ENCODE results near the gene SCAMP2.
"Not testable (repeated sequence)": the region's sequence is repeated elsewhere in the genome, so short reads cannot be mapped to it uniquely, and the experiment has no call there.

The SCAMP2 gene

DNA sequence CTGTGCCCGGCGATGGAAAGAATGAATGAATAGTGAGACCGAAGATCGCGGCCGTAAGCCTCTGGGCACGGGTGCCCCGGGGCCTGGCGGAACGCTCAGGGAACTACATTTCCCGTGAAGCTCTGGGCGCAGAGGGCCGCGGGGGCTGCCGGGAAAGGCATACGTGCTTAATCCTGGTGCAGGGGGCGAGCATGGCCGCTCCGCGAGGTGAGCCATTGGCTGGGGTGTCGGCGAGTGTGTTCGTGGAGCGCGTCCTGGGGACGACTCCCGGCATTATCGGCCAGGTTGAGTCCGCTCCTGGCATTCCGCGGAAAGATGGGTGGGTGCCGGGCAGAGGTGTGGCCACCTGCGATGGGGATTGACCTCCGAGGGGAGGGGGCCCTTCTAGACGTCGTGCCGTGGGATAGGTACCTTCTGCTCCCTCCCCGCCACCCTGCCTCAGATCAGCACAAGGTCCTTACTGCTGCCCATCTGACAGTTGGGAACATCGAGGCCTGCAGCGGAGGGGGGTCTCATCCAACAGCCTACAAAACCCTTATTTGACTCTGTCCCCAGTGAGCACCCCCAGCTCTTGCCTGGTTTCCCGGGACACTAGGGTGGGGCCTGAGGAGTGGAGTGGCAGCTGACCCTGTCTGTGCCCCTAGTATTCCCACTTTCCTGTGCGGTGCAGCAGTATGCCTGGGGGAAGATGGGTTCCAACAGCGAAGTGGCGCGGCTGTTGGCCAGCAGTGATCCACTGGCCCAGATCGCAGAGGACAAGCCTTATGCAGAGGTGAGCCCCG is 16.9 kb upstream of the SCAMP2 start, which contains the start of gene MPI:
TSS of gene MPI (plus strand) at position 160 of the 782 bp plus-strand sequence. CDS start at position 192, 32 bp downstream.
- DNase-seq (ENCODE audit: low spot score), result peak; percentile 85

DNA sequence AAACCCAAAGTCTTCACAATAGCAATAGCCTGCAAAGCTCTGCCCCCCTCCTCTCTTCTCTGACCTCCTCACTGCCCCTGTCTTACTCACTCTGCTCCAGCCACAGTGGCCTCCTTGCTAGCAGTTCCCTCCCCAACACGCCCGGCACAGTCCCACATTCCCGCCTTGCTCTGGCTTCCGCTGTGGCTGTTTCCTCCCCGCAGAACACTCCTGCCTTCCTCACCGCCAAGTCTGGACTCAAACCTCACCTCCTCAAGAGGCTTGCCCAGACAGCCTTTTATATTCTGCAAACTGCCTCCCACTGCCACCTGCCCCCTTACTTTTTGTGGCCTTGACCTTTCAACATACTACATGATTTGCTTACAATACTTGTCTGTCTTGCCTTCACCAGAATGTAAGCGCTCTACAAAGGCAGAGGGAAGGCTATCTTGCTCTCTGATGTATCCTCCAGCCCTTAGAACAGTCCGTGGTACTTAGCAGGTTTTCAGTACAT is 16.3 kb upstream of the SCAMP2 start:
- DNase-seq (ENCODE audit: low spot score), result no peak

DNA sequence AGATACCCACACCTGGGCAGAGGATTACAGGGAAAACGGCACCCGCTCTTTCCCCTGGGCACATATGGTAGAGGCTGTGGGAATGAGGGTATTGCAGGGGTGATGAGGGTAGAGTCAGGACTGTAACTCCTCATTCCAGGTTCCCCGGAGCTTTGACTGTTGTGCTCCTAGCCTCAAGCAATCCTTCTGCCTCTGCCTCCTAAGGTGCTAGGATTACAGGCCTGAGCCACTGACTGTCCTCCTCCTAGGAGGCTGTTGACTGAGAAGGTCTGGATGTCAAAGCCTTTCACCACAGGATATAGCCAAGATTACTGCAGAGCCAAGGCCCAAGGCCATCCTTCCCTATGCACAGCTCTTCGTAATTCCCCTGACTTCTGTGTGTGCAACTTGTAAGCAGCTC is 15.6 kb upstream of the SCAMP2 start:
- no peak for DNase-seq (ENCODE audit: low spot score)

DNA sequence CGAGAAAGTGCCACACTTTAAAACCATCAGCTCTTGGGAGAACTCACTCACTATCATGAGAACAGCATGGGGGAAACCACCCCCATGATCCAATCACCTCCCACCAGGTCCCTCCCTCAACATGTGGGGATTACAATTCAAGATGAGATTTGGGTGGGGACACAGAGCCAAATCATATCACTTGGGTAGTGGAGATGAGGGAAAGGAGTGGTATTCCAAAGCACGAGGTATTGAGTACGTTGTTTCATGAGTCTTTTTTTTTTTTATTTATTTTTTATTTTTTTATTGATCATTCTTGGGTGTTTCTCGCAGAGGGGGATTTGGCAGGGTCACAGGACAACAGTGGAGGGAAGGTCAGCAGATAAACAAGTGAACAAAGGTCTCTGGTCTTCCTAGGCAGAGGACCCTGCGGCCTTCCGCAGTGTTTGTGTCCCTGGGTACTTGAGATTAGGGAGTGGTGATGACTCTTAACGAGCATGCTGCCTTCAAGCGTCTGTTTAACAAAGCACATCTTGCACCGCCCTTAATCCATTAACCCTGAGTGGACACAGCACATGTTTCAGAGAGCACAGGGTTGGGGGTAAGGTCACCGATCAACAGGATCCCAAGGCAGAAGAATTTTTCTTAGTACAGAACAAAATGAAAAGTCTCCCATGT is 14.5 kb upstream of the SCAMP2 start:
- not testable (repeated sequence) for DNase-seq (ENCODE audit: low spot score)

DNA sequence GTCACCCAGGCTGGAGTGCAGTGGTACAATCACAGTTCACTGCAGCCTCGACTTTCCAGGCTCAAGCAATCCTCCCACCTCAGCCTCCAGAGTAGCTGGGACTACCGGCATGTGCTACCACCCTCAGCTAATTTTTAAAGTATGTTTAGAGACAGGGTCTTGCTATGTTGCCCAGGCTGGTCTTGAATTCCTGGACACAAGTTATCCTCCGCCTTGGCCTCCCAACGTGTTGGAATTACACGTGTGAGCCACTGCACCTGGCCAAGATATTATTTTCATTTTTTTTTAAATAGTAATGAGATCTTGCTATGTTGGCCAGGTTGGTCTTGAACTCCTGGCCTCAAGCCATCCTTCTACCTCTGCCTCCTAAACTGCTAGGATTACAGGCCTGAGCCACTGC is 12.3 kb upstream of the SCAMP2 start:
- DNase-seq (ENCODE audit: low spot score), result no peak

DNA sequence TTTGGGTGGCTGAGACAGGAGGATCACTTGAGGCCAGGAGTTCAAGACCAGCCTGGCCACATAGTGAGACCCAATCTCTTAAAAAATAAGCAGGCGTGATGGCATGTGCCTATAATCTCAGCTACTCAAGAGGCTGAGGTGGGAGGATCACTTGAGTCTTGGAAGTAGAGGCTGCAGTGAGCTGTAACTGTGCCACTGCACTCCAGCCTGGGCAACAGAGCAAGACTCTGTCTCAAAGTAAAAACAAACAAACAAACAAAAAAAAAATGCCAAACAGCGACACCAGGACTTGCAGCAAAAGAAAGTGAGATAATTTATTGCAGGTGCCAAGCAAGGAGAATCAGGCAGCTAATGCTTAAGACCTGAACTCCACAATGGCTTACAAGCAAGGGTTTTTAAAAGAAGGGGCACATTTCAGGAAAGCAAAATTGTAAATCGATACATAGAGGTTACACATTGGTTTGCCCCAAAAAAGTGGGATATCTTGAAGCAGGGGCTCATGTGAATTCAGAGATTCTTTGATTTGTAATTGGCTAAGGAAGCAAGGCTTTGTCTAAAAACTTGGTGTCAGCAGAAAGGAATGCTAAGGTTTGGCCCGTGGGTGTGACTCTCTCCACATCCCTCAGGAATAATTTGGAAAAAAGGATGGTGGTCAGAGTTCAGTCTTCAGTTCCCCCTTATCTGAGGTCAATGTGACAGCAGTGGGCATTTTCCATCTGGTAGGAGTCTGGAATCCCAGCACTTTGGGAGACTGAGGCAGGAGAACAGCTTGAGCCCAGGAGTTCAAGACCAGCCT is 11.5 kb upstream of the SCAMP2 start:
- DNase-seq (ENCODE audit: low spot score), result no peak

DNA sequence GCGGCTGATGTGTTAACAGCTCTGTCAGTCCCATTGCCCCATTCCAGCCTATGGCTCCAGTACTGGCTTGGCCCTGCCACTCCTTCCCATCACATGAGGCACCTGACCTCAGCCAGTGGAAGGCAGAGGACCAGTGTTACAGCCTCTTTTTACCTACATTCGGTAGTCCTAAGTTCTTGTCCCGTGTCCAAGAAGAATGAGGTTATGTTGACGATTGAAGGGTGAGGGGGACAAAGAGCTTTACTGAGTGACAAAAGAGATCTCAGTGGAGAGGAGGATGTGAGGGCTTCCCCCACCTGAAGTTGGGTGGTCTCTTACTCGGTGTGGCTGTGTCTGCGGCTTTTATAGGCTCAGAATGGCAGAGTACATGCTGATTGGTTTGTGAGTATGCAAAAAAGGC is 9.4 kb upstream of the SCAMP2 start:
- no peak for DNase-seq (ENCODE audit: low spot score)

DNA sequence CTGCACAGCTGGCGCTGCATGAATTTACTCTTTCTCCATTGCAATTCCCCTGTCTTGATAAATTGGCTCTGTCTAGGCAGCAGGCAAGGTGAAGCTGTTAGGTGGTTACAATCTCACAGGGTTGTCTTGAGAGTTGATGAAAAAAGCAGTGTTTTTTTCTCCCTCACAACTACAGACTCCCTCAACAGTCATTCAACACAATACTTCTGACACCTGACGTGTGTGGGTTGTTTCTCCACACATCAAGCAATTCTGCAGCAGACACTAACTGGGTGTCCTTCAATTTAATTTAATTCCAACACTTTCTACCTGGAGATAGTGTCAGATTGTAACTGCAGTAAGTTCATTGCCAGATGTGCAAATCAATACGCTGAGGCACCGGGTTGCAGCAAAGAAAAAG is 5.1 kb upstream of the SCAMP2 start:
- DNase-seq (ENCODE audit: low spot score), result peak; percentile 59

DNA sequence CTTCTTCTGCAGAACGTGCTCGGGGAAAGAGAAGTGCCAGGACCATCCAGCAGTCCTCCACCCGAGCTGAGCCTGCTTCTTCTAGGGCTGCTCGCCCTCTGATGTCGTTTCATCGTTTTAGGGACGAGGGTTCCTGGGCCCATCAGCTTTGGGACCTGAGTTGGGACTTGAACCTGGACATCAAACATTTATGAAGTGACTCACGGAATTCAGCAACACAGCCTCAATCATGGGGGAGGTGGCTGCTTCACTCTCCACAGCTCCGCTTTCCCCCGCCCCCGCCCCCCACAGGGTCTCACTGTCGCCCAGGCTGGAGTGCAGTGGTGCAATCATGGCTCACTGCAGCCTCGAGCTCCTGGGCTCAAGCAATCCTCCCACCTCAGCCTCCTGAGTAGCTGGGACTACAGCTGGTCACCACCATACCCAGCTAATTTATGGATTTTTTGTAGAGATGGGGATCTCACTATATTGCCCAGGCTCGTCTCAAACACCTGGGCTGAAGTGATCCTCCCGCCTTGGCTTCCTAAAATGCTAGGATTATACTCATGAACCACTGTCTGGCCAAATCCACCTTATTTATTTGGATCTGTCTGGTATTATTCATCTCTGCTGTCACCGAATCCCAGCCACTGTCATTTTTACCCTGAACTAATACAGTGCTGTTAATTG is 725 bp upstream of the SCAMP2 start:
- DNase-seq (ENCODE audit: low spot score), result no peak

DNA sequence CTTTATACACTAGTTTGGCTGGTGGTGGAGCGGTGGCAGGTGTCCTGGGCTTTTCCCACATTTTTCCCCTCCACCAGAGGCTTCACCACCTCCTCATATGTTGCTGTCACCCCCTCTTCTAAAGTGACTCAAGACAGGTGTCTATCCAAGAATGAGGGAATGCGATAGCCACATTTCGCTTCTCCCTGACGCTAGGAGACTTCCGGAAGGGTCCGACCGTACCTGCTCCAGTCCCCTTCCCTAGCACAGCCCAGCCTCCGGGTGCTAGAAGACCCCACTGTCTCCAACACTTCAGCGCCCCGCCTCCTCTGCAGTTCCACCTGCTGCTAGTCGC is 496 bp downstream of the SCAMP2 start:
- no peak for DNase-seq (ENCODE audit: low spot score)

DNA sequence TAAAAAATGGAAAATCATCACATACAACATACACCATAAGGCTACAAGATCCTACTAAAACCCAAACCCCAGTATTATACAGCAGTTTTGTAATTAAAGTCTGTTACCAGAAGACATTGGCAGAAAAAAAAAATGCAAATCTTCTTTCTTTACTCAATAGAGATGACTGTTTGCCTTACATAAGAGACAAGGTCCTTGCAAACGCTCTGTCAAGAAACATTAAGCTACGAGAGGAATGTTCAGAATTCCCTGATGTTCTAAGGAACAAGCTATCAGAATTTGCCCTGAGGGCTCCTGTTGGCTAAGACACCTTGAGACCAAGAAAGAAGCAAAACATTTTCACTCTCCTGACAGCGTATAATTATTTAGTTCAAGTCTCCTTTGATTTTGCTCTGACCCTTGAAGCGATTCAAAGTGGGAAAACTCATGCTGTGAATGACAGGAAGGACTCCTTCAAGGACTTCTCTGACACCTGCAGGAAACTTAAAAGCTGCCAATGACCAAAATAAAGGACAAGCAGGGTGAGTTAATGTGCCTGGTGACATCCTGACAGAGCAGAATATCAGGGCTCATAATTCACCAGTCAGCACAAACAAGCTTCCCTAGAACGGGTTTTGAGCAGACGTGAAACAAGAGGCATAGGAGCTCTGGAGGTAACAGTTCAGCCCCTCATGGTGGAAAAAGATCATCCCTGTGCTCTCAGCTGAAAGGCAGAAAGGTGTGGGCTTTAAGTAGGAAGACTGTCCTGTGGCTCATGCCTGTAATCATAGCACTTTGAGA is 2.5 kb downstream of the SCAMP2 start:
- no peak for DNase-seq (ENCODE audit: low spot score)

DNA sequence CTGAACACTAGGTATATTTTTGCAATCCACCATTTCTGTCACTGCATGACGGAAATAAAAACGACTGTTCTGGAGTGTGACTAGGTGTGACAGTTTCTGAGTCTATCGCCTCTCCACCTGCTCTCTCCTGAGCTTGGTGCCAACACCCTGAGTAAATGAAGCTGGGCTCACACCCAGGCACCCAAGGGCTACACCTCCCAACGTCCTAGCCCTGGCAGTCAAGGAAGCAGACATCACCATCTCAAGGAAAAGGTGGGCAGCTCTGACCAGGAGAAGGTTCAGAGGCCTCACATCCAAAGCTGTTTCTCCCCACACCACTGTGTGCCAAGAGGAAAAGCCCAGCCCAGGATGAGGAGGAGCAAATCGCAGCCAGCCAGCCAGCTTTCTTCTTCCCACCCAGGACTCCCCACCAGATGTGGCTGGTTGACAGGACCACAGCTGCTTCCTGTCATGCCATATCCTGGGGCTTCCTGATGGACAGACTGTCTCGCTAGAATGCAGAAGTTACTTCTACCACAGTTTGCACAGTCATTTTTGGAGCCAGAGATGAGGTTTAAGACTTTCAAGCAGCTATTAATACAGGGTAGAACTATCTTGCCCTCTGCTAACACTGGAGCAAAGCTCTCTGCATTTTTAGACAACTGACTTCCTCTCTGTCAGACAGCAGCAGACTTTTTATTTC is 3.3 kb downstream of the SCAMP2 start:
- peak; percentile 64 for DNase-seq (ENCODE audit: low spot score)

DNA sequence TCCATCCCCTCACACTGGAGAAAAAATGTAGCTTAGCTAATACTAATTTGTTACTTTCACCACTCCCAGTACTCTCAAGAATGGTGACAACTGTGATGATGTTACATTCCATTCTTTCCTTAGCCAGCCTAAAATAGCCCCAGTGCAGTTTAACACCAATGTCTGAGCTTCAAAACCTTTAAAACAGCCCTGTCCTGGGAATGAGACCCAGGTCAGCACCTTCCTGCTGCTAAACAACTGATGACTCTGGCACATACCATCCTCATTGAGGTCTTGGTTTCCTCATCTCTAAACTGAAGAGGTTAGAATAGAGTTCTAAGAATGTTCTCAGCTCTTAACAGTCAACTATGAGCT is 3.8 kb downstream of the SCAMP2 start:
- no peak for DNase-seq (ENCODE audit: low spot score)

DNA sequence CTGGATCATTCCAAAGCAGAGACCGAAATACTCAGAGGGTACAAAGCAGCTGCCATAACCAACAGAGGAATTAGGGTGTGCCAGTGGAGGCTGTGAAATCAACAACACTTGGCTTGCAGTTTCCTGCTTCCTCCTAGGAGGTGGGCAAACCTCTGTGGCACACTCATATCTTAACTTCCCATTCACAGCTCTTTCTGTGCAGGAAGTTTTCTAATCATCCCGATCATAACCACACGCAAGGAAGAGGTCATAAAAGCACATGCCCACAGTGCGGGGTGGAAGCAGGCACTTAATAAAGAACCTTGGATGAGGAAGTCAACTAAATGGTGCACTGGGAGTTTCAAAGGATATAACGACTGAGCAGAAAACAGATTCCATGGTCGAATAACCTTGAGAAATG is 5.1 kb downstream of the SCAMP2 start:
- DNase-seq (ENCODE audit: low spot score), result no peak

DNA sequence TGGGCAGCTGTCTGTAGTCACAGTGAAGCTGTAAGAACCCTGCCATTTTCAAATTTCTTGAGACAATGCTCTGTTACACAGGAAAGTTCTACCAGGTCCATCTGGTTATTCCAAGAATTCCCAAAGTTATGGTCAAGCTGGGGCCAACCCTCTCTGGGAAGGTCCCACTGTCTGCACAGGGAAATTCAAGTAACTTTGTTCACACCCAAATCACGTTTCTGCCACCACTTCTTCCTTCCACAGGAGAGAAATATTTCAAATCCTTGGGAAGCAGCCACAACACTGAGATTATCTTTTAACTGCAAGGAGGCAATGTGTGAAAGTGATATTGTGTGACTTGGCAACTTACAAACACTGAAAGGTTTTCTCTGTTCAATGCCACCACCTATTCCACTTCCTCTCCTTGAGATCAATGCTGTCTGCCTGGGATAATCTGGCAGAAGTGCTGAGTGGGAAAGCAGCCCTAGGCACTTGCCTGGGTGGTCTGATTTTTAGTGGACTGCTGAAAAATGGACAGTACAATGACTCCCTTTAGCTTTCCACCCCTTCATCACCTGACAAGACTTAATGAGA is 5.6 kb downstream of the SCAMP2 start:
- no peak for DNase-seq (ENCODE audit: low spot score)

DNA sequence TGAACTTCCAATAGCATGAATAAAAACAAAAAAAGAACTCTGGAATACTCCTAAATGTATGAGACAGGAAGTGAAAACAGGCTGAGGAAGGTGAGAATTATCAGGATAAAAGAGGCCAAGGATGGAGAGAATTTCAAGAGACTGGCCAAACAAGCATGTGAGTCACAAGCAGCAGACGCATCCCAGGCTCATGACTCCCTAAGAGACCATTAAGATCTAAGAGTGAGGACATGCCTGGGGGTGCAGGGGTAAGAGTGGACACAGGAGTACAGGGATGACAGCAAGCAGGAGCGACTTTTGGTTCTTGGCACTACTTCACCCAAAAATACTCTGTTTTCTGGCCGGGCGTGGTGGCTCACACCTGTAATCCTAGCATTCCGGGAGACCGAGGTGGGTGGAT is 7.1 kb downstream of the SCAMP2 start:
- no peak for DNase-seq (ENCODE audit: low spot score)

DNA sequence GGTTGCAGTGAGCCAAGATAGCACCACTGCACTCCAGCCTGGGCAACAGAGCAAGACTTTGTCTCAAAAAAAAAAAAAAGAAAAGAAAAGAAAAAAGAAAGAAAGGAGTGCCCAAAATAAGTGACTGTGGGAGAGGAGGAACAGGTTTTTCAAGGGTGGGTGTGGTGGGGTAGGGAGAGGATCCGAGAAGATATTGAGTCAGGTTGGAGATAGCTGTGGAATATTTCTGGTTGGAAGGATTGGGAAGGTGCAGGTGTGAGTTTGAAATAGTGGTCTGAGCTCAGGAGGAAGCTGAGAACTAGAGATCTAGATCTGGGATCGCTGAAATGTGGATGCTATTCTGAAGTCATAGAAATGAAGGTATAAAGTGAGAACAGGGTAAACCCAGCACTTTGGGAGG is 7.8 kb downstream of the SCAMP2 start:
- DNase-seq (ENCODE audit: low spot score), result no peak

DNA sequence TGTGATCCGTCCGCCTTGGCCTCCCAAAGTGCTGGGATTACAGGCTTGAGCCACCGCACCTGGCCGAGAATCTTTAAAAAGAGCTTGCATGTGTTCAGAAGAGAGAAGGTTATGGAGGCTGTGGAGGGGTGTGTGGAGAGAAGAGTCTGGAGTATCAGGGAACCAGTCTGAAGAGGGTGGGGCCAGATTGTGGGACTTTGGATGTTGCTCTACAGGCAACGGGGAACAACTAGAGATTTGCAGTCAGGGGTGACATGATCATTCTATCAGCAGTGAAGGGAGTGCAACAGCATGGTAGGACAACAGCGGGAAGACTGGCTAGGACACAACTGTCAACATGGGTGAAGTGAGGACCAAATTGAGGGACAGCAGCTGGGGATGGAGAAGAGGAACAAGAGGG is 8.9 kb downstream of the SCAMP2 start:
- no peak for DNase-seq (ENCODE audit: low spot score)

DNA sequence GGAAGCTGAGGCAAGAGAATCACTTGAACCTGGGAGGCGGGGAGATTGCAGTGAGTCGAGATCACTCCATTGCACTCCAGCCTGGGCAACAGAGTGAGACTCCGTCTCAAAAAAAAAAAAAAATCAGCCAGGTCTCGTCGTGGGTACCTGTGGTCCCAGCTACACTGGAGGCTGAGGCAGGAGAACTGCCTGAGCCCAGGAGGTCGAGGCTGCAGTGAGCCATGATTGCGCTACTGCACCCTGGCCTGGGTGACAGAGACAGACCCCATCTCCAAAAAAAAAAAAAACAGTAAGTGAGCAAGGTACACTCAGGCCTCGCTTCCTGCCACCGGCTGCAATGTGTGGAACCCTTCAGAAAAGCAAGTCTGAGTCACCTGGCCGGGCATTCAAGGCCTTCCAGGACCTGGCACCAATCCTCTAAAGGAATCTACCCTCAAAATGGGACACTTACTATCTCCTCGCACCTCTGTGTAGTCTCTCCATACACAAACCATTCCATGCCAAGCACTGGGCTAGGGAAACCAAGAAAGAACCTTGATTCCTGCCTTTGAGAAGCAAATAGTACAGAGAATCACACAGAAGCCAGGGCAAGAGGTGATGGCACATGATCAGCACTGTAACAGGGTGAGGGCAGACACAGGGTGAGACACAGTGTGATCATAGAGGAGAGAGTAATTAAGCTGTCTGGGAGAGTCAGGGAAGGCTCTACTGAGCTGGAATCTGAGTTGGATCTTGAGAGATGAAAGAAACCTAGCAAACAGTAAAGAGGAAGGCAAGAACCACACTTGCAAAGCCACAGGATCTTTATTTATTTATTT is 9.7 kb downstream of the SCAMP2 start:
- DNase-seq (ENCODE audit: low spot score), result no peak

DNA sequence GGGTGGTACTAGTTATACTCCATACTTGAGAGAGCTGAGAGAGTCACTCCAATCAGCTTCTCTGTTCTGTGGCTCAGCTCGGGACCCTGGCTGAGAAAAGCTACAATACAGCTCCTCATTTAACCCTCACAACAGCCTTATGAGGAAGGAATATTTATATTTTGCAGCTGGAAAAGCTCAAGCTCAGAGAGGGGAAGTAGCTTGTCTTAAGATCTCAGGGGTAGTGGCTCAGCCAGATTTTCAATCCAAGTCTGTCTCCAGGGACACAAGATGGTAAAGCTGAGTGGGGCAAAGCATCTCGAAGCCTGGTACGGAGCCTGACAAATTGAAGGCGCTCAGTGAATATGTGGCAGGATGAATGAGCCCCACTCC is 14.8 kb downstream of the SCAMP2 start:
- DNase-seq (ENCODE audit: low spot score), result no peak

Data from putamen (tissue), 1 donor.